ENCODE results near the gene PTPRN2.

PTPRN2 gene

DNA sequence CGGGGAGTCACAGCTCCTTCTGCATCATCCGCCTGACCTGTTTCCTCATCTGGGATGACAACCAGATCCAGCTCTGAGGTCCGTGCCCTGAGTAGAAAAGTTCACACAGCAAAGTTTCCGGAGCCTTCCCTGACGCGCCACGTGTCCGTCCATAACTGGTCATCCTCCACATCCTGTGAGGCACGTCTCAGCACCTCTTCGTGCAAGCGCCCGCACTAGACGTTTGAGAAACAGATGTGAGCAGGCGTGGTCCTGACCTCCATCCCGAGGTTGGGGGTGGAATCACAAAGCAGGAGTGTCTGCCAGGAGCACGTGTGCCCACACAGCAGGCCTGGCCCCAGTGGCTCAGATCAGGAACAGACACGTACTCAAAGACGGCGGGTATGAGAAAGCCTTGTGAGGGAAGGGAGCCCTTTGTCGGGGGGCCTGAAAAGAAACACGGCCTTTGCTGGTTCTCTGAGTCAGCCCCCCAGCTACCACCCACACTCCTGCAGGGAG is 730.0 kb downstream of the PTPRN2 start:
- H3K27ac ChIP-seq (replicated peaks; ENCODE audit: low read length): no peak overlapping the region
- H2AFZ ChIP-seq (ENCODE audit: low read length): no peak overlapping the region
- H3K23ac ChIP-seq (ENCODE audit: low read depth, low read length, poor library complexity): no peak overlapping the region
- WGBS, 2 donors (ENCODE audit: extremely low coverage in 2 of 2, insufficient read length in 2 of 2, insufficient replicate concordance in 1 of 2): no CpG with 5 or more reads among the region's 21 CpGs
- peak overlapping the region; percentile 84 for H3K4ac ChIP-seq (ENCODE audit: low read length)
- peak overlapping the region; percentile 100 for H2BK15ac ChIP-seq (ENCODE audit: low read length)
- peaks cover 0 to 2% of the 10 kb centered on the region in 2 donors for H3K36me3 ChIP-seq (replicated peaks in 1 of 2; ENCODE audit: control insufficient read depth in 2 of 2, insufficient read depth in 2 of 2, low read length in 2 of 2)
- H3K9me3 ChIP-seq (replicated peaks in 1 of 2; ENCODE audit: control insufficient read depth in 2 of 2, insufficient read depth in 1 of 2, low read depth in 1 of 2, low read length in 2 of 2): peaks cover 3 to 8% of the 10 kb centered on the region in 2 donors
- no peak overlapping the region for H3K9ac ChIP-seq (ENCODE audit: low read depth, low read length, poor library complexity)
- peak overlapping the region; percentile 24 for H3K18ac ChIP-seq (ENCODE audit: low read length)
- no peak overlapping the region for H2BK120ac ChIP-seq (ENCODE audit: low read depth, low read length)
- peak overlapping the region; percentile 97 for H2AK5ac ChIP-seq (ENCODE audit: low read depth, low read length)
- peaks cover 0 to 13% of the 10 kb centered on the region in 2 donors for H3K4me1 ChIP-seq (ENCODE audit: control insufficient read depth in 2 of 2, insufficient read depth in 1 of 2, low read depth in 1 of 2, low read length in 2 of 2)
- no peaks in the 10 kb centered on the region for H3K27me3 ChIP-seq (ENCODE audit: control insufficient read depth in 3 of 3, insufficient read depth in 3 of 3, low read depth in 1 of 3, low read length in 3 of 3)
- no peak overlapping the region for H4K8ac ChIP-seq (ENCODE audit: low read depth, low read length)
- peak overlapping the region; percentile 84 for H2BK12ac ChIP-seq (ENCODE audit: low read length)
- peaks cover 2% of the 10 kb centered on the region for H3K79me1 ChIP-seq (ENCODE audit: low read depth, low read length)
- peak overlapping the region; percentile 42 for H2BK5ac ChIP-seq (ENCODE audit: low read length)
- no peak overlapping the region for H3K4me3 ChIP-seq (ENCODE audit: low read length in 2 of 2)
- DNase-seq (ENCODE audit: low spot score): no peak
- no peak overlapping the region for H4K91ac ChIP-seq (ENCODE audit: low read depth, low read length, poor library complexity)
- no peak overlapping the region for H3K4me2 ChIP-seq (ENCODE audit: insufficient read depth, low read length, poor library complexity, severe bottlenecking)
- H3K14ac ChIP-seq (ENCODE audit: low read length): peak overlapping the region; percentile 82

GRCh38 chr7:157856873-157857577 is 730.6 kb downstream of the PTPRN2 start:
- Histone ChIP-seq H4K8ac (ENCODE audit: low read depth, low read length) (no peak overlapping the region), H3K9me3 (replicated peaks in 1 of 2; ENCODE audit: control insufficient read depth in 2 of 2, insufficient read depth in 1 of 2, low read depth in 1 of 2, low read length in 2 of 2) (peaks cover 3 to 8% of the 10 kb centered on the region in 2 donors), H3K18ac (ENCODE audit: low read length) (peak overlapping the region; percentile 24), H2BK12ac (ENCODE audit: low read length) (peak overlapping the region; percentile 84), H3K27ac (replicated peaks; ENCODE audit: low read length) (no peak overlapping the region), H2AFZ (ENCODE audit: low read length) (no peak overlapping the region), H3K4me3 (ENCODE audit: low read length in 2 of 2) (no peak overlapping the region), H3K14ac (ENCODE audit: low read length) (peak overlapping the region; percentile 82), H3K27me3 (ENCODE audit: control insufficient read depth in 3 of 3, insufficient read depth in 3 of 3, low read depth in 1 of 3, low read length in 3 of 3) (no peaks in the 10 kb centered on the region), H3K4me1 (ENCODE audit: control insufficient read depth in 2 of 2, insufficient read depth in 1 of 2, low read depth in 1 of 2, low read length in 2 of 2) (peaks cover 0 to 13% of the 10 kb centered on the region in 2 donors), H3K36me3 (replicated peaks in 1 of 2; ENCODE audit: control insufficient read depth in 2 of 2, insufficient read depth in 2 of 2, low read length in 2 of 2) (peaks cover 0 to 2% of the 10 kb centered on the region in 2 donors), H4K91ac (ENCODE audit: low read depth, low read length, poor library complexity) (no peak overlapping the region), H2BK15ac (ENCODE audit: low read length) (peak overlapping the region; percentile 100), H3K23ac (ENCODE audit: low read depth, low read length, poor library complexity) (peak overlapping the region; percentile 89), H2BK120ac (ENCODE audit: low read depth, low read length) (no peak overlapping the region), H3K79me1 (ENCODE audit: low read depth, low read length) (peaks cover 2% of the 10 kb centered on the region), H3K9ac (ENCODE audit: low read depth, low read length, poor library complexity) (no peak overlapping the region), H2BK5ac (ENCODE audit: low read length) (peak overlapping the region; percentile 39), H3K4me2 (ENCODE audit: insufficient read depth, low read length, poor library complexity, severe bottlenecking) (no peak overlapping the region), H3K4ac (ENCODE audit: low read length) (peak overlapping the region; percentile 84), H2AK5ac (ENCODE audit: low read depth, low read length) (peak overlapping the region; percentile 97)
- DNase-seq (ENCODE audit: low spot score): no peak
- no CpG with 5 or more reads among the region's 22 CpGs for WGBS, 2 donors (ENCODE audit: extremely low coverage in 2 of 2, insufficient read length in 2 of 2, insufficient replicate concordance in 1 of 2)

GRCh38 chr7:157855452-157856213 is 732.0 kb downstream of the PTPRN2 start:
- Histone ChIP-seq H2BK12ac (ENCODE audit: low read length) (no peak overlapping the region), H3K79me1 (ENCODE audit: low read depth, low read length) (peaks cover 2% of the 10 kb centered on the region), H3K27me3 (ENCODE audit: control insufficient read depth in 3 of 3, insufficient read depth in 3 of 3, low read depth in 1 of 3, low read length in 3 of 3) (no peaks in the 10 kb centered on the region), H3K4me3 (ENCODE audit: low read length in 2 of 2) (no peak overlapping the region), H3K14ac (ENCODE audit: low read length) (no peak overlapping the region), H4K8ac (ENCODE audit: low read depth, low read length) (no peak overlapping the region), H3K23ac (ENCODE audit: low read depth, low read length, poor library complexity) (no peak overlapping the region), H3K27ac (replicated peaks; ENCODE audit: low read length) (no peak overlapping the region), H2BK15ac (ENCODE audit: low read length) (no peak overlapping the region), H3K36me3 (replicated peaks in 1 of 2; ENCODE audit: control insufficient read depth in 2 of 2, insufficient read depth in 2 of 2, low read length in 2 of 2) (peaks cover 0 to 2% of the 10 kb centered on the region in 2 donors), H2BK120ac (ENCODE audit: low read depth, low read length) (no peak overlapping the region), H3K4me1 (ENCODE audit: control insufficient read depth in 2 of 2, insufficient read depth in 1 of 2, low read depth in 1 of 2, low read length in 2 of 2) (peaks cover 11 to 18% of the 10 kb centered on the region in 2 donors), H4K91ac (ENCODE audit: low read depth, low read length, poor library complexity) (no peak overlapping the region), H2AK5ac (ENCODE audit: low read depth, low read length) (peak overlapping the region; percentile 94), H3K9me3 (replicated peaks in 1 of 2; ENCODE audit: control insufficient read depth in 2 of 2, insufficient read depth in 1 of 2, low read depth in 1 of 2, low read length in 2 of 2) (peaks cover 3 to 8% of the 10 kb centered on the region in 2 donors), H3K4ac (ENCODE audit: low read length) (no peak overlapping the region), H3K4me2 (ENCODE audit: insufficient read depth, low read length, poor library complexity, severe bottlenecking) (no peak overlapping the region), H3K18ac (ENCODE audit: low read length) (peak overlapping the region; percentile 38), H2BK5ac (ENCODE audit: low read length) (peak overlapping the region; percentile 98), H2AFZ (ENCODE audit: low read length) (no peak overlapping the region), H3K9ac (ENCODE audit: low read depth, low read length, poor library complexity) (no peak overlapping the region)
- DNase-seq (ENCODE audit: low spot score): no peak
- no CpG with 5 or more reads among the region's 22 CpGs for WGBS, 2 donors (ENCODE audit: extremely low coverage in 2 of 2, insufficient read length in 2 of 2, insufficient replicate concordance in 1 of 2)

GRCh38 chr7:157855016-157855415 is 732.6 kb downstream of the PTPRN2 start:
- H3K9me3 ChIP-seq (replicated peaks in 1 of 2; ENCODE audit: control insufficient read depth in 2 of 2, insufficient read depth in 1 of 2, low read depth in 1 of 2, low read length in 2 of 2): peaks cover 3 to 11% of the 10 kb centered on the region in 2 donors
- no peak overlapping the region for H2BK120ac ChIP-seq (ENCODE audit: low read depth, low read length)
- no peak for DNase-seq (ENCODE audit: low spot score)
- peaks cover 2% of the 10 kb centered on the region for H3K79me1 ChIP-seq (ENCODE audit: low read depth, low read length)
- no CpG with 5 or more reads among the region's 22 CpGs for WGBS, 2 donors (ENCODE audit: extremely low coverage in 2 of 2, insufficient read length in 2 of 2, insufficient replicate concordance in 1 of 2)
- H4K8ac ChIP-seq (ENCODE audit: low read depth, low read length): peak overlapping the region; percentile 65
- H2AK5ac ChIP-seq (ENCODE audit: low read depth, low read length): peak overlapping the region; percentile 94
- H3K9ac ChIP-seq (ENCODE audit: low read depth, low read length, poor library complexity): peak overlapping the region; percentile 70
- peaks cover 0 to 2% of the 10 kb centered on the region in 2 donors for H3K36me3 ChIP-seq (replicated peaks in 1 of 2; ENCODE audit: control insufficient read depth in 2 of 2, insufficient read depth in 2 of 2, low read length in 2 of 2)
- H3K18ac ChIP-seq (ENCODE audit: low read length): peak overlapping the region; percentile 90
- H3K4me3 ChIP-seq (ENCODE audit: low read length in 2 of 2): no peak overlapping the region
- no peak overlapping the region for H3K27ac ChIP-seq (replicated peaks; ENCODE audit: low read length)
- H2BK5ac ChIP-seq (ENCODE audit: low read length): peak overlapping the region; percentile 98
- H3K14ac ChIP-seq (ENCODE audit: low read length): peak overlapping the region; percentile 38
- H3K4ac ChIP-seq (ENCODE audit: low read length): peak overlapping the region; percentile 97
- no peaks in the 10 kb centered on the region for H3K27me3 ChIP-seq (ENCODE audit: control insufficient read depth in 3 of 3, insufficient read depth in 3 of 3, low read depth in 1 of 3, low read length in 3 of 3)
- H2AFZ ChIP-seq (ENCODE audit: low read length): no peak overlapping the region
- peak overlapping the region; percentile 95 for H2BK15ac ChIP-seq (ENCODE audit: low read length)
- peak overlapping the region; percentile 55 for H3K23ac ChIP-seq (ENCODE audit: low read depth, low read length, poor library complexity)
- peak overlapping the region; percentile 98 for H2BK12ac ChIP-seq (ENCODE audit: low read length)
- no peak overlapping the region for H4K91ac ChIP-seq (ENCODE audit: low read depth, low read length, poor library complexity)
- no peak overlapping the region for H3K4me2 ChIP-seq (ENCODE audit: insufficient read depth, low read length, poor library complexity, severe bottlenecking)
- peaks cover 14 to 22% of the 10 kb centered on the region in 2 donors for H3K4me1 ChIP-seq (ENCODE audit: control insufficient read depth in 2 of 2, insufficient read depth in 1 of 2, low read depth in 1 of 2, low read length in 2 of 2)
